SH-SY5Y (cell line): ENCODE data around the gene PTPRD.

ENCODE experiments used
- GATA2 ChIP-seq: IDR thresholded peaks from 2 replicates; pipeline ENCODE4 v1.6.1; 2011; ENCODE audit warnings: mild to moderate bottlenecking, low read depth, low read length
- GATA3 ChIP-seq: IDR thresholded peaks from 2 replicates; pipeline ENCODE4 v1.6.1; 2011; ENCODE audit warnings: low read depth, mild to moderate bottlenecking, low read length, moderate library complexity

GRCh38 chr9:8799206-8799605 lies 1813.6 kb downstream of the PTPRD start:
- no peak for TF ChIP-seq GATA2
- TF ChIP-seq GATA3, result no peak
